Subcutaneous preadipocyte (primary cell): ENCODE data around the gene SLC23A3. TPM values are rescaled to one million over a fixed set of nuclear protein-coding genes. Genes with fewer than 3 reads are reported as not detected.

Experiments
- total RNA-seq: library from RNA; depleted of rRNA; stranded (reverse); fragments of >200 nt; gene quantifications from 2 replicates; pipeline ENCODE4 v1.2.3, GENCODE V29; 2012

The SLC23A3 gene, protein sequence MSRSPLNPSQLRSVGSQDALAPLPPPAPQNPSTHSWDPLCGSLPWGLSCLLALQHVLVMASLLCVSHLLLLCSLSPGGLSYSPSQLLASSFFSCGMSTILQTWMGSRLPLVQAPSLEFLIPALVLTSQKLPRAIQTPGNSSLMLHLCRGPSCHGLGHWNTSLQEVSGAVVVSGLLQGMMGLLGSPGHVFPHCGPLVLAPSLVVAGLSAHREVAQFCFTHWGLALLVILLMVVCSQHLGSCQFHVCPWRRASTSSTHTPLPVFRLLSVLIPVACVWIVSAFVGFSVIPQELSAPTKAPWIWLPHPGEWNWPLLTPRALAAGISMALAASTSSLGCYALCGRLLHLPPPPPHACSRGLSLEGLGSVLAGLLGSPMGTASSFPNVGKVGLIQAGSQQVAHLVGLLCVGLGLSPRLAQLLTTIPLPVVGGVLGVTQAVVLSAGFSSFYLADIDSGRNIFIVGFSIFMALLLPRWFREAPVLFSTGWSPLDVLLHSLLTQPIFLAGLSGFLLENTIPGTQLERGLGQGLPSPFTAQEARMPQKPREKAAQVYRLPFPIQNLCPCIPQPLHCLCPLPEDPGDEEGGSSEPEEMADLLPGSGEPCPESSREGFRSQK
- total RNA-seq, result 0.73 and 1.8 TPM in 2 replicates

DNA sequence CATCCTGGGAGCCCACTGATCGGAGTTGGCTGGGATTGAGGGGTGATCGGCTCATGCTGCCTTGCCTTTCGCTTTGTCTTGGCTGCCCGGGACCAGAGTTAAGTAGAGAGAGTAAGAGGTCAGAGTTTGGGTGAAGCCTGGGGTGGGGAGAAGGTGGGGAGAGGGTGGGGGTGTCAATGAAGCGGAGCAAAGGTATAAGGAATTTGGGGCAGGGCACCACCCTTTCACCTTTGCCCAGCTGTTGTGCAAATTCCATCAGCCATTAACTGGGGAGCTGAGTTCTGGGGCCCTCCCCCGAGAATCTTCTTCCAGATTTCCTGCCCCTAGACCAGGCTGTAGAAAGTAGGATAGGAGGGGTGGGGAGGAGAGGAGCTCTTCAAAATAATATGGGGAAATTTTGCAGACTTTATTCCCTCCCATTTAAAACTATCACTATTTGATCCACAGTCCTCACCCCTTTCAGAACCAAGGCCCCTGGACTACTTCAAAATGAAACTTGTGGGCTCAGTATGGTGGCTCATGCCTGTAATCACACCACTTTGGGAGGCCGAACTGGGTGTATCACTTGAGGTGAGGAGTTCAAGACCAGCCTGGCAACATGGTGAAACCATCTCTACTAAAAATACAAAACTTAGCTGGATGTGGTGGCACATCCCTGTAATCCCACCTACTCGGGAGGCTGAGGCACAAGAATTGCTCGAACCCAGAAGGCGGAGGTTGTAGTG, at the start of gene SLC23A3:
Gene SLC23A3, minus strand, starts transcription at position 100 of the 725 bp plus-strand sequence. Its CDS starts 45 bp downstream, at position 55.

DNA sequence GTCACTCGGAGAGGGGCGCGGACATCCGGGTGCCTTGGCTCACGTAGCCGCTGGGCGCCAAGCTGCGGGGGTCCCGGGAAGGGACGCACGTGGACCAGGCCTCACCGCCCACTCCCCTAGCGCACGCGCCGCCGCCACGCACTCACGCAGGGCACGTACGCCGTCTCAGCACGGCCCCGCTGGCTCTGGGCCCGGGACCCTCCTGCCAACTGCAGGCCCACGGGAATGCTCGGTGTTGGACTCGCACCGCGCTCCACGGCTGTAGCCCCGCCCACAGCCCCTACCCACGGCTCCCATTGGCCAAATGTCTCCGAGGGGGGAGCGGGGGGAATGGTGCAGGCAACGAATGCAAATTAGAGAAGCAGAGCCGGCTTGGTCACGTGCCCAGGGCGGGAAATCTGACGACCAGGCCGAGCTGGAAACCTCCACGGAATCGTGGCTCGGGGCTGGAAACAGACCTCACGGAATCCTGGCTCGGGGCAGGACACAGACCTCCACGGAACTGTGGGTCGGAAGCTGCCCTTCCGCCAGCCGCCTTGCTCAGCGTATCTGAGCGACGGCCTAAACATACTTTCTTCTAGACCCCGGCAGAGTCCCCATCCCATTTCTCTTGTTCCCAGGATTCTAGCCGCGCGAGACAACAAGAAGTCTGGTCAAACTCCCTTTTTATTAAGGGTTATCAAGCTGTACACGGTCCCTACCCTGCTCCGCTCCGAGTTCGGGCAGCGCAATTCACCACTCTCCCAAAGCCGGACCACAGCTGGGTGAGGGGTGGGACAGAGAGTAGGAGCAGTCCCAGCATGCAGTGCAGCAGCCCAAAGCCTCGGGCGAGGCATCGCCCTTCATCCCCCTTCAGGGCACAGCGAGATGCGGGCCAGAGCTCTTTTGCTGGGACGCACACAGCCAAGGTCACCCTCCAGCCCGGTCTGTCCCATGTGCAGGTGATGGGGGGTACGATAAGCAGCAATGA, 49.2 kb upstream of the SLC23A3 start, which contains the start of gene ABCB6:
Gene ABCB6, minus strand, starts transcription at position 227 of the 970 bp plus-strand sequence. CDS start 285 bp downstream, outside the sequence.

DNA sequence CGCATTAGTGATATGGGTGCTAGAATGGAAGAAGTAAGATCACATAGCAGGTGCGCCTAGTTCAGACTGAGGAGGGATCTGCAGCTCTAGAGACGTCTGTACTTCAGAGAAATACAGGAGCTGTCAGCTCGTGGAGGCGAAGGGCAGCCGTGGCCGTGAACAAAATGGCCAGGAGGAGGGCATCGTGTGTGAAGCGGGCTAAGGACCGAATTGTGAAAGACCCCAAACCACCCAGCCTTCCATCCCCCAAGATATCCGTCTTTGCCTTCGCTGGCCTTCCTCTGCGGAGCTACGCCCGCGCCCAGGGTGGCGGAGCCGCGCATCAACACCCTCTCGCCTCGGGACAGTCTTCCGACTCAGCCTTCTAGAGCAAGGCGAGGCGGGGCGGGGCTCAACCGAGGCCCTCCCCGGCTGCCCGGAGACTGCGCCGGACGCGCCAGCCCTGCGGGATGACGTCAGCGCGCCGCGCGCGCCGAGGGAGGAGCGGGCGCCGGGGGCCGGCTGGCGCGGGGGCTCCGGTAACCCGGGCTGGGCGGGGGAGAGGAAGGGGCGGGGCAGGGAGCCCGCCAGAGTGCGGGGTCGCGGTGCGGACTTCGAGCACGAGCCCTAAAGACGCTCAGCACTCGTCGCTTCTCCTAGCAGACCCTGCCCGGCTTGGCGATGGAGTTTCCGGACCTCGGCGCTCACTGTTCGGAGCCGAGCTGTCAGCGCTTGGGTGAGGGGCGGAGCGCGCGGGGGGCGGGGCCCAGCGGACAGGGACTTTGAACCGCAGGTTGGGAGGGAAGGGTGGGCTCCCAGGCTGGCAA, 36.7 kb upstream of the SLC23A3 start, which contains the start of gene ZFAND2B:
Gene ZFAND2B, plus strand, starts transcription at position 455 of the 806 bp plus-strand sequence. Its CDS starts 206 bp downstream, at position 661.

DNA sequence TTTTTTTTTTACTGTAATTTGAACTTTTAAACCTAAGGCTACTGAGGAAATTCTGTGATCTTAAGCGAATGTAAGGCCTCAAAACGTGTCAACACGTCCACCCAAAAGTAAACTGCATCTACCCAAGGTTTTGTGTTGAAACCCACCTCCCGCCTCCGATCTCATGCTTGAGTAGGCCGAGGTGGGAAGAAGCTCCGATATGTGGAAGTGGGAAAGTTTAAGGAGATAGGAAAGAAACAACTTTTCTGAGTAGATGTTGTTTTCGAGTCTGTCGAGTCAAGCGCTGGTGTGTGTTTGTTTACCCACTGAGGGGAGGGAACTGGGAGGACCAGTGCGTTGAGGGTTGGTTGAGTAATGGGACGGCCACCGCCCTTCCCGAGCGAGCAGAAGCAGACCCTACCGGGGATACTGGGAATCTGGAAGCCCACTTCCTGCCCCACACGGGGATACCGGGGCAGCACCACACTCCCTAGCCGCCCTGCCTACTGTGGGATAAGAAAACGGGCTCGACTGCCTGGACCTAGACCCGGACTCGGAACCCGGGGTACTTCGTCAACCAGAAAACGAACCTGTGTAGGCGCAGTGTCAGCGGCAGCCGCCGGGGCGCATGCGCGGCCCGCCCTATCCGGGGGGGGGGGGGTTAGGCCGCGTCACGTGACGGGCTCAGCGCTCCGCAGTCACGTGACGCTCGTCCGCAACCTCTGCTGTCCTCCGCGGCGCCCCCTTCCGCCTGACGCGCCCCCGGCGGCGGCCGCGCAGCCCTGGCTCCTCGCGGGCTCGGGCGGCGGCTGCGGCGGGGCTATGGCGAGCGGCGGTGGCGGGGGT, 7.9 kb upstream of the SLC23A3 start, which contains the start of gene RETREG2:
Gene RETREG2, plus strand, starts transcription at position 724 of the 825 bp plus-strand sequence. Its CDS starts 78 bp downstream, at position 802.

DNA sequence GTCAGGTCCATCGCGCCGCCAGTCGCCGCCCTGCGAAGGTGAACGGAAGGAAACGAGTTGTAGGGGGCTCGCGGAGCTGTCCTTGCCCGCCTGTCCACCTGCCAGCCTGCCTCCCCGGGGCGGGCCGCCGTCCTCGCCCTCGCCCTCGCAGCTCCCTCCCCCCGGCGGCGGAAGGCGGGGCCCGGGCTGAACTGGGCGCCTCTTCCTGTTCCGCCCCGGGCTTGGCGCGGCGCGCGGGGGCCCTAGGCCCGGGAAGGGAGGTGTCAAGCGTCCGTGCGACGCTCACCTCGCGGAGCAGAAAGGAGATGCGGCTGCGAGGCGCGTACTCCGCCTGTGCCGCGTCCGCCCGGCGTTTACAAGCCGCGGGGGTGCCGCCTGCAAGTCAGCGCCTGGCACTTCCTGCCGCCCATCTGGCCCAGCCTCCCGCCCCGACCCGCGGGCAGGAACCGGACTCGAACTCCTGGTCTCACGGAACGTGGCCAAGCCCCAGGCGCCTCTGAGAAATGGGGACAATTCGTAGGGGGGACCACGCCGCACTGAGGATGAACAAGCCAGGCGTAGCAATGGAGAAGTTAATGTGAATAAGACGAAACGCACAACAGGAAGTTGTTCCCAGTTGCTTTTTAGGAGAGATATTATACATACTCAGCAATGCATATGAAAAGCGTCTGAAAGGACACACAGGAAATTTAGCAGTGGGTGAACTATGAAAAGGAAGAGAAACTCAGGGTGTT, 7.2 kb upstream of the SLC23A3 start, which contains the start of gene CNPPD1:
Gene CNPPD1, minus strand, starts transcription at position 108 of the 734 bp plus-strand sequence. Its CDS starts 97 bp downstream, at position 11.

DNA sequence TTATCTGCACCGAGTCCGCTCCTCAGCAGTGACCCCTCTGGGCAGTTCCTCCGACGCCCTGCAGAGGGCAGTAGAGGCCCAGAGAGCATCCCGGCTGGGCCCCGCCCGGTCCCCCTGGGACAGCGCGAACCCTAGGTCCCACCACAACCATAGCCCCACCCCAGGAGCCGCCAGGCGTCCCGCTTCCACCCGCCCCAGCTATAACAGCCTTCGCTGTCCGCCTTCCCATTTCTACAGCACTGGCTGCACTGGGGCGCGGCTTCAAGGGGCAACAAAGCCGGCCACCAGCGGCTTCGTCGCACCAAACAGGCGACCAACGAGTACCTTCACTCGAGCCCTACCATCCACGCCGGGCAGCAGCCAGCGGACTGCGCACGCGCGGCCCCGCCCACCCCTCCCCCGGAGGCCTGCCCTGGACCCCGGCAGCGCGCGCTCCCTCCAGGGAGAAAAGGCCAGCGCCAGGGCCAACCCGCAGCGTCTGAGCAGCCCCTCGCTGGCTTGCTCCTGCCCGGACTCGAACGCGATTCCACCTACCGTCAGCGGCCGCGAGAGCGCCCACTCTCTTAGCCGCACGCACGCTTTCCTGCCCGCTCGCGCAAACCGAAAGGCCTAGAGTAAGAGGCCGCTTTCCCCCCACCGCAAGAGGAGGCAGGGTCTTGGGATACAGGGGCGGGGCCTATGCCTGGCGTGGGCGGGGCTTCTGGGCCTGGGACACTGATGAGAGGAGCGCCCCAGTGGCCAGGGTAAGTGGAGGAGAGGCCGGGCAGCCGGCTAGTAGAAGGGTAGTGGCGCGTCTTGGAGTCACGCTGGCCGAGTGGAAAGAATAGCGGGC, 9.4 kb downstream of the SLC23A3 start, which contains the start of gene NHEJ1:
Gene NHEJ1, minus strand, starts transcription at position 630 of the 832 bp plus-strand sequence. CDS start 2,453 bp downstream, outside the sequence.

Other genes with a start within 250 kb of the SLC23A3 start
- not detected in 2 replicates for gene CDK5R2, start 210.4 kb downstream of the SLC23A3 start, total RNA-seq
- gene FEV, start 184.8 kb downstream of the SLC23A3 start, total RNA-seq, result not detected in 2 replicates
- gene CRYBA2, start 176.6 kb downstream of the SLC23A3 start, total RNA-seq, result not detected in 2 replicates
- 0.20 TPM in 1 of 2 replicates, not detected in the other for gene CFAP65, start 128.5 kb downstream of the SLC23A3 start, total RNA-seq
- not detected in 2 replicates for gene IHH, start 109.1 kb downstream of the SLC23A3 start, total RNA-seq
- gene NHEJ1, start 9.2 kb downstream of the SLC23A3 start, total RNA-seq, result 21.3 and 21.7 TPM in 2 replicates
- 17.0 and 18.0 TPM in 2 replicates for gene CNPPD1, start 6.9 kb upstream of the SLC23A3 start, total RNA-seq
- gene RETREG2, start 8.2 kb upstream of the SLC23A3 start, total RNA-seq, result 55.9 and 59.6 TPM in 2 replicates
- gene ZFAND2B, start 36.8 kb upstream of the SLC23A3 start, total RNA-seq, result 19.4 and 21.3 TPM in 2 replicates
- gene ABCB6, start 48.9 kb upstream of the SLC23A3 start, total RNA-seq, result 30.9 and 40.1 TPM in 2 replicates
- gene ATG9A, start 59.6 kb upstream of the SLC23A3 start, total RNA-seq, result 44.2 and 50.3 TPM in 2 replicates
- gene ANKZF1, start 59.8 kb upstream of the SLC23A3 start, total RNA-seq, result 15.1 and 20.7 TPM in 2 replicates
- 7.3 and 15.2 TPM in 2 replicates for gene GLB1L, start 75.4 kb upstream of the SLC23A3 start, total RNA-seq
- 26.4 and 27.2 TPM in 2 replicates for gene STK16, start 75.5 kb upstream of the SLC23A3 start, total RNA-seq
- not detected in 2 replicates for gene TUBA4B, start 83.2 kb upstream of the SLC23A3 start, total RNA-seq
- 9.2 and 17.6 TPM in 2 replicates for gene TUBA4A, start 83.9 kb upstream of the SLC23A3 start, total RNA-seq
- gene DNAJB2, start 109.3 kb upstream of the SLC23A3 start, total RNA-seq, result 20.7 and 22.4 TPM in 2 replicates
- 0.98 and 1.5 TPM in 2 replicates for gene PTPRN, start 139.4 kb upstream of the SLC23A3 start, total RNA-seq
- not detected in 2 replicates for gene RESP18, start 162.7 kb upstream of the SLC23A3 start, total RNA-seq
- gene DNPEP, start 217.9 kb upstream of the SLC23A3 start, total RNA-seq, result 63.9 and 69.4 TPM in 2 replicates
- 0.39 and 0.73 TPM in 2 replicates for gene DES, start 248.3 kb upstream of the SLC23A3 start, total RNA-seq